Liver (tissue), 9 donors: ENCODE results near the gene UBN2. TPM values are rescaled to one million over a fixed set of nuclear protein-coding genes. Genes with fewer than 3 reads are reported as not detected.
"Not testable (repeated sequence)": the region's sequence is repeated elsewhere in the genome, so short reads cannot be mapped to it uniquely, and the experiment has no call there.

Source experiments
- DNase-seq: peaks from one replicate; pipeline ENCODE4 v3.0.0-alpha.2; 2017; ENCODE audit warnings: low spot score
- H3K27ac ChIP-seq, 2 donors: one replicate each; pipeline ENCODE4 v1.7.0; 2013; ENCODE audit warnings: inconsistent platforms in 2 of 2, low read length in 2 of 2, control low read depth in 1 of 2, low read depth in 1 of 2, mild to moderate bottlenecking in 1 of 2
- H3K27me3 ChIP-seq, 4 donors: one replicate each; pipeline versions ENCODE4 v1.6.1 to v1.7.0; 2013; ENCODE audit warnings: low read length in 3 of 4, inconsistent platforms in 1 of 4, mild to moderate bottlenecking in 1 of 4, moderate library complexity in 1 of 4; ENCODE audit not compliant: control insufficient read depth in 4 of 4, insufficient read depth in 4 of 4
- H3K36me3 ChIP-seq, 4 donors: one replicate each; pipeline versions ENCODE4 v1.6.1 to v1.7.0; 2013; ENCODE audit warnings: low read length in 3 of 4, mild to moderate bottlenecking in 3 of 4, low read depth in 1 of 4, moderate library complexity in 1 of 4; ENCODE audit not compliant: control insufficient read depth in 4 of 4, insufficient read depth in 3 of 4
- H3K4me1 ChIP-seq, 4 donors: one replicate each; pipeline versions ENCODE4 v1.6.1 to v1.7.0; 2013; ENCODE audit warnings: low read length in 3 of 4, mild to moderate bottlenecking in 3 of 4, moderate library complexity in 1 of 4; ENCODE audit not compliant: control insufficient read depth in 4 of 4, insufficient read depth in 4 of 4
- H3K4me3 ChIP-seq, 3 donors: one replicate each; pipeline versions ENCODE4 v1.6.1 to v1.7.0; 2013; ENCODE audit warnings: low read length in 3 of 3, control low read depth in 1 of 3, low read depth in 1 of 3, mild to moderate bottlenecking in 1 of 3
- H3K9ac ChIP-seq, 2 donors: one replicate each; pipeline ENCODE4 v1.7.0; 2013; ENCODE audit warnings: low read length in 2 of 2, mild to moderate bottlenecking in 2 of 2, moderate library complexity in 2 of 2, control low read depth in 1 of 2, low read depth in 1 of 2
- H3K9me3 ChIP-seq, 4 donors: one replicate each; pipeline versions ENCODE4 v1.6.1 to v1.7.0; 2013; ENCODE audit warnings: low read length in 3 of 4; ENCODE audit not compliant: control insufficient read depth in 4 of 4
- CTCF ChIP-seq: fragments of 150-350 bp; IDR thresholded peaks from 2 replicates; pipeline ENCODE4 v1.5.1; 2017; ENCODE audit warnings: improper control_type of control experiment, low read depth, low read length; ENCODE audit not compliant: missing input control
- EGR1 ChIP-seq, 2 donors: IDR thresholded peaks; 2 replicates each; pipeline ENCODE4 v1.6.1; 2016 to 2018; ENCODE audit warnings: antibody characterized with exemption in 2 of 2, low read depth in 2 of 2
- FOXA1 ChIP-seq: IDR thresholded peaks from 2 replicates; pipeline ENCODE4 v1.6.1; 2016; ENCODE audit warnings: antibody characterized with exemption
- FOXA2 ChIP-seq: IDR thresholded peaks from 2 replicates; pipeline ENCODE4 v1.6.1; 2016; ENCODE audit warnings: antibody characterized with exemption
- GABPA ChIP-seq, 2 donors: IDR thresholded peaks in 1 of 2; conservative IDR thresholded peaks in 1 of 2; 2 replicates each; pipeline ENCODE4 v1.6.1; 2016; ENCODE audit warnings: antibody characterized with exemption in 2 of 2, mild to moderate bottlenecking in 1 of 2, moderate library complexity in 1 of 2
- HNF4A ChIP-seq, 2 donors: conservative IDR thresholded peaks; 2 replicates each; pipeline ENCODE4 v1.6.1; 2016; ENCODE audit warnings: antibody characterized with exemption in 2 of 2, mild to moderate bottlenecking in 2 of 2
- HNF4G ChIP-seq: IDR thresholded peaks from 2 replicates; pipeline ENCODE4 v1.6.1; 2016; ENCODE audit warnings: antibody characterized with exemption
- JUND ChIP-seq, 2 donors: IDR thresholded peaks; 2 replicates each; pipeline ENCODE4 v1.6.1; 2016; ENCODE audit warnings: antibody characterized with exemption in 2 of 2
- MAX ChIP-seq: IDR thresholded peaks from 2 replicates; pipeline ENCODE4 v1.6.1; 2016; ENCODE audit warnings: antibody characterized with exemption
- NR2F2 ChIP-seq: IDR thresholded peaks from 2 replicates; pipeline ENCODE4 v1.6.1; 2016; ENCODE audit warnings: antibody characterized with exemption
- RAD21 ChIP-seq, 2 donors: IDR thresholded peaks; 2 replicates each; pipeline ENCODE4 v1.6.1; 2016; ENCODE audit warnings: antibody characterized with exemption in 2 of 2, mild to moderate bottlenecking in 2 of 2
- REST ChIP-seq: IDR thresholded peaks from 2 replicates; pipeline ENCODE4 v1.6.1; 2016; ENCODE audit warnings: antibody characterized with exemption, mild to moderate bottlenecking
- RXRA ChIP-seq, 2 donors: IDR thresholded peaks; 2 replicates each; pipeline ENCODE4 v1.6.1; 2017 to 2018; ENCODE audit warnings: antibody characterized with exemption in 2 of 2, mild to moderate bottlenecking in 1 of 2
- SP1 ChIP-seq: IDR thresholded peaks from 2 replicates; pipeline ENCODE4 v1.6.1; 2018; ENCODE audit warnings: antibody characterized with exemption, mild to moderate bottlenecking
- TAF1 ChIP-seq: conservative IDR thresholded peaks from 2 replicates; pipeline ENCODE4 v1.6.1; 2016; ENCODE audit warnings: antibody characterized with exemption, mild to moderate bottlenecking
- ZBTB33 ChIP-seq: IDR thresholded peaks from 2 replicates; pipeline ENCODE4 v1.6.1; 2016; ENCODE audit warnings: antibody characterized with exemption
- WGBS: extraction: QIAGEN DNeasy Blood & Tissue Kit; methylation state at CpG from one replicate; pipeline ENCODE4 v1.1.7; 2013; 5-methylcytosine and 5-hydroxymethylcytosine counted together
- polyA plus RNA-seq, 2 donors: library from polyadenylated mRNA; stranded (reverse) in 1 of 2; unstranded in 1 of 2; fragments of 200-250 nt in 1 of 2; fragments of >200 nt in 1 of 2; fragmentation: Nextera tagmentation in 1 of 2; extraction: Ambion mirVana in 1 of 2; gene quantifications; one replicate each; pipeline versions ENCODE4 v1.2.1 to v1.2.3, GENCODE V29; 2013 to 2015
- total RNA-seq, 2 donors: library from RNA; depleted of rRNA; stranded (reverse); fragments of >200 nt; gene quantifications; one replicate each; pipeline ENCODE4 v1.2.3, GENCODE V29; 2014
- donor health status: healthy.
- donor health status: healthy.
- donor health status: healthy.
- donor health status: healthy.
- donor health status: healthy.

UBN2 gene
- total and polyA plus RNA-seq, 4 donors: 1.1 to 9.1 (median 4.8) TPM

GRCh38 chr7:139321071-139321745 lies 90.2 kb downstream of the UBN2 start:
- H3K9ac ChIP-seq: no peak overlapping the region
- 80% methylated on average over 11 of the region's 11 CpGs for WGBS

GRCh38 chr7:139324709-139325108 lies 93.7 kb downstream of the UBN2 start:
- DNase-seq, H3K27ac ChIP-seq, H3K36me3 ChIP-seq, H3K4me1 ChIP-seq, H3K27me3 ChIP-seq, H3K4me3 ChIP-seq, H3K9me3 ChIP-seq, H3K9ac ChIP-seq: not testable (repeated sequence)
- 97% methylated on average over 11 of the region's 11 CpGs for WGBS

More at GRCh38 chr7:139321071-139321745, 90.2 kb downstream of the UBN2 start:
- Histone ChIP-seq H3K27ac (no peak overlapping the region), H3K4me1 (no peaks in the 10 kb centered on the region), H3K4me3 (no peak overlapping the region), H3K27me3 (no peaks in the 10 kb centered on the region), H3K9me3 (no peaks in the 10 kb centered on the region), H3K36me3 (no peaks in the 10 kb centered on the region)
- TF ChIP-seq RAD21 (IDR thresholded peaks at IDR 0.05): peak; percentile 18 to 54
- no peak for TF ChIP-seq JUND (IDR thresholded peaks at IDR 0.05)
- DNase-seq: no peak

GRCh38 chr7:139328375-139328774 lies 97.3 kb downstream of the UBN2 start:
- Histone ChIP-seq H3K9ac (no peak overlapping the region), H3K4me3 (no peak overlapping the region), H3K9me3 (no peaks in the 10 kb centered on the region), H3K27ac (no peak overlapping the region), H3K27me3 (no peaks in the 10 kb centered on the region), H3K4me1 (no peaks in the 10 kb centered on the region), H3K36me3 (no peaks in the 10 kb centered on the region)
- 73% methylated on average over 2 of the region's 2 CpGs for WGBS
- DNase-seq: no peak
- TF ChIP-seq JUND (IDR thresholded peaks at IDR 0.05) (no peak), HNF4G (no peak), GABPA (IDR thresholded peaks at IDR 0.05 in 1 of 2, conservative IDR thresholded peaks at IDR 0.05 in 1 of 2) (no peak), EGR1 (IDR thresholded peaks at IDR 0.05; ENCODE audit: low read depth in 2 of 2) (no peak), TAF1 (no peak), FOXA2 (no peak), SP1 (no peak), FOXA1 (no peak), RXRA (IDR thresholded peaks at IDR 0.05) (no peak), RAD21 (IDR thresholded peaks at IDR 0.05) (no peak), NR2F2 (no peak), ZBTB33 (no peak), REST (no peak), HNF4A (conservative IDR thresholded peaks at IDR 0.05) (no peak), CTCF (no peak), MAX (no peak)
